Upper lobe of left lung (tissue), 6 donors: Measurements from ENCODE around the gene SLC25A42. TPM values are rescaled to one million over a fixed set of nuclear protein-coding genes. Genes with fewer than 3 reads are reported as not detected.

Experiments
- ATAC-seq, 2 donors: fragments of 200-7000 bp; cut with Tn5 transposase; one replicate each; pipeline ENCODE4 v1.9.1; 2022; ENCODE audit warnings: mild to moderate bottlenecking in 2 of 2, moderate library complexity in 2 of 2; ENCODE audit not compliant: low FRiP score in 2 of 2
- DNase-seq, 2 donors: peaks; one replicate each; pipeline ENCODE4 v3.0.0-alpha.2; 2019 to 2020
- H3K27ac ChIP-seq, 4 donors: fragments of 200-600 bp; sonication (generic); one replicate each; pipeline ENCODE4 v1.5.1; 2016 to 2019
- H3K27me3 ChIP-seq, 4 donors: fragments of 200-600 bp; sonication (generic); one replicate each; pipeline ENCODE4 v1.5.1; 2017 to 2019
- H3K36me3 ChIP-seq, 4 donors: fragments of 200-600 bp; sonication (generic); one replicate each; pipeline ENCODE4 v1.5.1; 2016 to 2019
- H3K4me1 ChIP-seq, 4 donors: fragments of 200-600 bp; sonication (generic); one replicate each; pipeline ENCODE4 v1.5.1; 2018 to 2019
- H3K4me3 ChIP-seq, 4 donors: fragments of 200-600 bp; sonication (generic); one replicate each; pipeline ENCODE4 v1.5.1; 2017 to 2019; ENCODE audit warnings: mild to moderate bottlenecking in 2 of 4, moderate library complexity in 1 of 4
- H3K9me3 ChIP-seq, 4 donors: fragments of 200-600 bp; sonication (generic); one replicate each; pipeline ENCODE4 v1.5.1; 2018 to 2019
- EP300 ChIP-seq, 4 donors: sonication (generic); formaldehyde crosslinking; IDR thresholded peaks; one replicate each; pipeline ENCODE4 v1.5.1; 2017; ENCODE audit warnings: antibody characterized with exemption in 4 of 4, control low read depth in 2 of 4
- POLR2A ChIP-seq, 4 donors: fragments of 450-650 bp; IDR thresholded peaks; one replicate each; pipeline ENCODE4 v1.5.1; 2016 to 2017; ENCODE audit warnings: antibody characterized with exemption in 4 of 4, mild to moderate bottlenecking in 2 of 4
- POLR2AphosphoS5 ChIP-seq, 2 donors: sonication (generic); formaldehyde crosslinking; IDR thresholded peaks; one replicate each; pipeline ENCODE4 v1.5.1; 2017; ENCODE audit warnings: antibody characterized with exemption in 2 of 2
- WGBS, 2 donors: methylation state at CpG; one replicate each; pipeline ENCODE4 v1.1.5; 2017 to 2018; 5-methylcytosine and 5-hydroxymethylcytosine counted together
- total RNA-seq, 6 donors: library from RNA; depleted of rRNA in 4 of 6; stranded (reverse); fragments of >200 nt in 4 of 6; gene quantifications; one replicate each; pipeline versions ENCODE4 v1.1.0 to v1.2.1, GENCODE V29; 2016 to 2021
- TF ChIP-seq, protein P1 (sequence below), 6 experiments: fragments of 450-650 bp in 4 of 6; fragments of 200-600 bp in 2 of 6; sonication (generic) in 2 of 6; IDR thresholded peaks; one replicate each; pipeline ENCODE4 v1.5.1; 2016 to 2019; ENCODE audit warnings: antibody characterized with exemption in 6 of 6
- donor health status: DM: no; HTN: no; CAD: no; lungs with moderate emphysema.
- donor health status: DM: no; HTN: yes; CAD: no; lungs with severe emphysema.

Gene SLC25A42
- total RNA-seq, 6 donors from 2014 or later: 5.6 to 23.0 (median 13.6) TPM

DNA sequence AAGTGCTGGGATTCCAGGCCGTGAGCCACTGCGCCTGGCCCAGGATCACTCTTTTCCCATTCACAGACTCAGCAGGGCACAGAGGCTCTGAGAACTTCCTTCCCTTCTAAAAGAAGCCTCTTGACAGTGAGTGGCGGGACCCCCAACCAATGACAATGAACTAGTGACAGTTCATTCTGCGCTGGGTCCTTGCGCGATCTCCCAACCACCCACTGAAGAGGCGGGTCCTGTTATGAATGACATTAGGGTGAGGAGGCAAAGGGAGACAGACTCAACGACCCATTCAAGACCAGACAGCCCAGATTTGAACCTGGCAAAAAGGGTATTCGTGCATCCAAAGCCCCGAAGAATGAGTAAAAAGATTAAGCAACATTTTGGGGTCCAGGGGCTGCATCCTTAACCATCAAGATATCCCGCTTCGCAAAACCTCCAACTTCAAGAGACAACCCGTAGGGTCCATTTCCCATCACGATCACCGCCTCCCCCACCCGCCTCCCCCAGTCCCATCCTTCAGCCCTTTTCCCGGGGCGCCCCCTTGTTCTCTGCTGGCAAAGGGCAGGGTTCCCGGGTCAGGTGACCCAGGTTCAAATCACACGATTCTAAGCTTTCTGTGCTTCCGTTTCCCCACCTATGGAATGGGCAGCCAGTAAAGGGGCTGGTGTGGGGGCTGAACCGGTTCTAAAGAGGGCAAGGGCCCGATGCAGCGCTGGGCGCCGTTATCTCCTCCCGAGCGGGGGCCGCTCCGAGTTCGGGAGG lies 31.2 kb upstream of the SLC25A42 start:
- WGBS, 2 donors: 1 to 3% methylated on average over 18 to 31 of the region's 31 CpGs
- ATAC-seq (peak; percentile 75 to 79), DNase-seq (peak in 1 of 2 donors; percentile 91)
- Histone ChIP-seq H3K27ac (peak overlapping the region; percentile 93 to 97 (median 96)), H3K4me1 (peaks cover 19 to 34% (median 24%) of the 10 kb centered on the region in 4 donors), H3K9me3 (no peaks in the 10 kb centered on the region), H3K4me3 (peak overlapping the region; percentile 76 to 97 (median 88)), H3K36me3 (peaks cover 15 to 38% (median 29%) of the 10 kb centered on the region in 4 donors), H3K27me3 (no peaks in the 10 kb centered on the region)
- peak; percentile 19 to 33 for TF ChIP-seq POLR2AphosphoS5 (IDR thresholded peaks at IDR 0.05)
- TF ChIP-seq, protein P1, sequence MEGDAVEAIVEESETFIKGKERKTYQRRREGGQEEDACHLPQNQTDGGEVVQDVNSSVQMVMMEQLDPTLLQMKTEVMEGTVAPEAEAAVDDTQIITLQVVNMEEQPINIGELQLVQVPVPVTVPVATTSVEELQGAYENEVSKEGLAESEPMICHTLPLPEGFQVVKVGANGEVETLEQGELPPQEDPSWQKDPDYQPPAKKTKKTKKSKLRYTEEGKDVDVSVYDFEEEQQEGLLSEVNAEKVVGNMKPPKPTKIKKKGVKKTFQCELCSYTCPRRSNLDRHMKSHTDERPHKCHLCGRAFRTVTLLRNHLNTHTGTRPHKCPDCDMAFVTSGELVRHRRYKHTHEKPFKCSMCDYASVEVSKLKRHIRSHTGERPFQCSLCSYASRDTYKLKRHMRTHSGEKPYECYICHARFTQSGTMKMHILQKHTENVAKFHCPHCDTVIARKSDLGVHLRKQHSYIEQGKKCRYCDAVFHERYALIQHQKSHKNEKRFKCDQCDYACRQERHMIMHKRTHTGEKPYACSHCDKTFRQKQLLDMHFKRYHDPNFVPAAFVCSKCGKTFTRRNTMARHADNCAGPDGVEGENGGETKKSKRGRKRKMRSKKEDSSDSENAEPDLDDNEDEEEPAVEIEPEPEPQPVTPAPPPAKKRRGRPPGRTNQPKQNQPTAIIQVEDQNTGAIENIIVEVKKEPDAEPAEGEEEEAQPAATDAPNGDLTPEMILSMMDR (IDR thresholded peaks at IDR 0.05): no peak

DNA sequence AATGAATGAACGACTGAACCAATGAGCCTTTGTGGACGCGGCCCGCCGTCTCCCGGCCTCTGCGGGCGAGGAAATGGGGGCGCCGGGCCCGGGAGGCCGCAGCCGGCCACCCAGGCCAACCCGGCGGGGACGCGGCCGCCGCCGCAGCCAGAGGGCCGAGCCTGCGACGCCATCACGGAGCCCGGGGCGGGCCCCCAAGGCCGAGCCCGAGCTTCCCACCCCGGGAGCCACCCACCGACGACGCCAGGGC lies 30.7 kb upstream of the SLC25A42 start:
- Histone ChIP-seq H3K36me3 (peaks cover 13 to 36% (median 24%) of the 10 kb centered on the region in 4 donors), H3K4me1 (peaks cover 19 to 34% (median 24%) of the 10 kb centered on the region in 4 donors), H3K27me3 (no peaks in the 10 kb centered on the region), H3K4me3 (peak overlapping the region; percentile 76 to 97 (median 88)), H3K9me3 (no peaks in the 10 kb centered on the region), H3K27ac (peak overlapping the region; percentile 93 to 97 (median 96))
- WGBS, 2 donors: 0% methylated on average over 3 of the region's 32 CpGs; no CpG with 5 or more reads in 1 of the 2 donors
- TF ChIP-seq EP300 (IDR thresholded peaks at IDR 0.05) (no peak), POLR2A (IDR thresholded peaks at IDR 0.05) (no peak), POLR2AphosphoS5 (IDR thresholded peaks at IDR 0.05) (no peak)
- TF ChIP-seq, protein P1 (IDR thresholded peaks at IDR 0.05): no peak
- DNase-seq: no peak
- ATAC-seq: no peak

DNA sequence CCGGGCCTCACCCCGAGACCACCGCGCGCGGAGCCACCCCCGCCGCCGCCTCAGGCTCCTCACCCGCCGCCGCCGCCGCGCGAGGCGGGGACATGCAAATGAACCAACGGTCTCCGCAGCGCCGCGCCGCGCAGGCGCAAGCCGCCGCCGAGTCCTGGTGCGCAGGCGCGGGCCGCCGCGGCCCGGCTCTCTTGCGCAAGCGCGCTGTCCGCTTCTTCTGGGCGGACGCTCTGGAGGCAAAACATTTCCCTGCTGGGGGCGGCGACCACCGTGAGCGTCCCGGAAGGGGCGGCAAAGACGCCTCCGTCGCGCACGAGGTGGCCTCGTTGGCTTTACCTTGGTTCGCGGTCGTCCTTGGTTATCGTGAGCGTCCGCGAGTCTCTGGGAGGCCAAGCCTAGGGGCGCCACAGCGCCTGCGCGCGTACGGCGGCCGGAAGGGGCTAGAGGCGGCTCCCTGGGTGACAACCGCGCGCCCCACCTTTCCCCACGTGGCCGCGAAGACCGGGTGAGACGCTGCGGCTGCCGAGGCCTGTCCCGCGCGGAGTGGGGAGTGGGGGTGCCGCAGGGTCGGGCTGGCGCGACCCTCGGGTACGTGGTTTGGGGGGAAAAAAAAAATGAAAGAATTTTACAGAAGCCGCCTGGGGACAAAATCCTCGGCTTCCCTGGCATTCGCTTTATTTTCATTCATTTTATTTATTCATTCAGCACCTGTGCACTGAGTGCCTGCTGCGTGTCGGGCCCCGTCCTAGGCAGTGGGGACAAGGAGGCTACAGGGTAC lies 30.2 kb upstream of the SLC25A42 start, which contains the start of the genes ARMC6 and SUGP2:
ARMC6 (plus strand) TSS at position 178 of the 778 bp plus-strand sequence. CDS start 607 bp downstream, outside the sequence.
SUGP2 (minus strand) TSS at position 92 of the 778 bp plus-strand sequence. CDS start 2,446 bp downstream, outside the sequence.
- TF ChIP-seq POLR2AphosphoS5 (IDR thresholded peaks at IDR 0.05): peak; percentile 66 to 78
- TF ChIP-seq EP300 (IDR thresholded peaks at IDR 0.05): no peak
- peak in 3 of 4 donors; percentile 38 to 76 (median 62) for TF ChIP-seq POLR2A (IDR thresholded peaks at IDR 0.05)
- TF ChIP-seq, protein P1 (IDR thresholded peaks at IDR 0.05): peak in 4 of 6 experiments; percentile 20 to 58 (median 42)
- Histone ChIP-seq H3K4me1 (peaks cover 19 to 34% (median 24%) of the 10 kb centered on the region in 4 donors), H3K27ac (peak within 1 kb of the TSS; percentile 93 to 97 (median 96)), H3K4me3 (peak within 1 kb of the TSS; percentile 76 to 97 (median 88)), H3K27me3 (no peaks in the 10 kb centered on the region), H3K9me3 (no peaks in the 10 kb centered on the region), H3K36me3 (peaks cover 8 to 31% (median 19%) of the 10 kb centered on the region in 4 donors)
- ATAC-seq (peak; percentile 89 to 95), DNase-seq (peak; percentile 85 to 98)
- 0 to 1% methylated on average over 20 to 54 of the region's 94 CpGs for WGBS, 2 donors

DNA sequence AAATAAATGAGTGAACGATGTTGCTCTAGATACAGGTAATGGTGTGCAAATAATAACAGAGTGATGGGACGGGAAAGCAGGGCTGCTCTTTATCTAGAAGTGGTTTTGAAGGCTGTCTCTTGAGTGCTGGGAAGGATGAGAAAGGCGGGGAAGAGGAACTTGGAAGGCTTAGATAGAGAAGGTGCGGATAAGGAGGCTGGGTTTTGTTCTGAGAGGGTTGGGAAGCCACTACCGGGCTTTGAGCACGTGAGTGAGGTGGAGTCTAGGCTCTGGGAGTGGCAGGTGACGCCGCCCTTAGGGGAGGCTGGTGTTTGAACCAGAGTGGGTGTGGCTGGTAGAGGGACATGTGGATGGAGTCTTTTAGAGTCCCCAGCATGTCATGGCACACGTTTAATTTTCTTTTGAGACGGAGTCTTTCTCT lies 29.6 kb upstream of the SLC25A42 start:
- peak overlapping the region; percentile 93 to 97 (median 96) for H3K27ac ChIP-seq
- peak; percentile 56 to 83 for ATAC-seq
- TF ChIP-seq POLR2A (IDR thresholded peaks at IDR 0.05): peak in 1 of 4 donors; percentile 23
- no peak for TF ChIP-seq EP300 (IDR thresholded peaks at IDR 0.05)
- peak overlapping the region; percentile 76 to 97 (median 88) for H3K4me3 ChIP-seq
- H3K9me3 ChIP-seq: no peaks in the 10 kb centered on the region
- peaks cover 19 to 34% (median 24%) of the 10 kb centered on the region in 4 donors for H3K4me1 ChIP-seq
- peaks cover 6 to 25% (median 14%) of the 10 kb centered on the region in 4 donors for H3K36me3 ChIP-seq
- no peaks in the 10 kb centered on the region for H3K27me3 ChIP-seq
- peak in 1 of 2 donors; percentile 79 for DNase-seq
- WGBS, 2 donors: 8 to 11% methylated on average over 10 of the region's 10 CpGs

DNA sequence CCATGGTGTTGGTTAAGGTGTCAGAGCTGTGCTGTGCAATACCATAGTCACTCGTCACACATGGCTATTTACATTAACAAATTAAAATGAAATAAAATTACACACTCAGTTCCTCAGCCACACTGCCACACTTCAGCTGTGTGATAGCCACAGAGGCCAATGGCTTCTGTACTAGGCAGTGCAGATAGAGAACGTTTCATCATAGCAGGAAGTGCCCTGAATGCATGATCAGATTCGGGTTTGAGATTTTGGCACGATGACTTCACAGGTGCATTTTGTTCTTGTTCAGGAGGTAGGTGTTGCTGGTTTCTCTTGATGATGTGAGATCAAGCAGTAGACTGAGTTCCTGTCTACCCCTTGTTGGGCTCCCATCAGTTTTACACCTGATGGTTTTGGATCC lies 23.9 kb upstream of the SLC25A42 start:
- WGBS, 2 donors: 65 to 71% methylated on average over 2 to 4 of the region's 4 CpGs
- no peaks in the 10 kb centered on the region for H3K9me3 ChIP-seq
- no peaks in the 10 kb centered on the region for H3K27me3 ChIP-seq
- H3K27ac ChIP-seq: peak overlapping the region in 1 of 4 donors; percentile 73
- no peak for ATAC-seq
- H3K36me3 ChIP-seq: peaks cover 8 to 27% (median 17%) of the 10 kb centered on the region in 4 donors
- no peak for DNase-seq
- H3K4me3 ChIP-seq: no peak overlapping the region
- TF ChIP-seq POLR2AphosphoS5 (IDR thresholded peaks at IDR 0.05) (no peak), EP300 (IDR thresholded peaks at IDR 0.05) (no peak), POLR2A (IDR thresholded peaks at IDR 0.05) (no peak)
- TF ChIP-seq, protein P1 (IDR thresholded peaks at IDR 0.05): no peak
- H3K4me1 ChIP-seq: peaks cover 5 to 19% (median 11%) of the 10 kb centered on the region in 4 donors
